Mammary epithelial cell (primary cell): ENCODE data around the gene ATAD3C.

Experiments used
- CTCF ChIP-seq, 2 donors: IDR thresholded peaks in 1 of 2; conservative IDR thresholded peaks in 1 of 2; 2 replicates each; pipeline ENCODE4 v1.5.1; 2011 to 2012; ENCODE audit warnings: inconsistent platforms in 2 of 2, low read length in 2 of 2, mild to moderate bottlenecking in 2 of 2, control low read depth in 1 of 2, low read depth in 1 of 2; ENCODE audit not compliant: insufficient read depth in 1 of 2; ENCODE audit errors: extremely low read depth in 1 of 2
- EZH2 ChIP-seq: IDR thresholded peaks from 2 replicates; pipeline ENCODE4 v1.6.1; 2012; ENCODE audit warnings: low read length, inconsistent platforms, borderline replicate concordance

GRCh38 chr1:1487701-1488100, 38.2 kb downstream of the ATAD3C start:
- TF ChIP-seq CTCF (conservative IDR thresholded peaks at IDR 0.05 in 1 of 2, IDR thresholded peaks at IDR 0.05 in 1 of 2; ENCODE audit: extremely low read depth in 1 of 2, insufficient read depth in 1 of 2, low read depth in 1 of 2, low read length in 2 of 2): no peak
- no peak for TF ChIP-seq EZH2
